Pericardium fibroblast (primary cell): ENCODE data around the gene ZNF268. TPM values are rescaled to one million over a fixed set of nuclear protein-coding genes. Genes with fewer than 3 reads are reported as not detected.

Source experiments
- total RNA-seq: library from RNA; depleted of rRNA; stranded (reverse); fragments of >200 nt; gene quantifications from 2 replicates; pipeline ENCODE4 v1.2.3, GENCODE V29; 2015

Gene ZNF268
- 7.7 and 23.0 TPM in 2 replicates for total RNA-seq

DNA sequence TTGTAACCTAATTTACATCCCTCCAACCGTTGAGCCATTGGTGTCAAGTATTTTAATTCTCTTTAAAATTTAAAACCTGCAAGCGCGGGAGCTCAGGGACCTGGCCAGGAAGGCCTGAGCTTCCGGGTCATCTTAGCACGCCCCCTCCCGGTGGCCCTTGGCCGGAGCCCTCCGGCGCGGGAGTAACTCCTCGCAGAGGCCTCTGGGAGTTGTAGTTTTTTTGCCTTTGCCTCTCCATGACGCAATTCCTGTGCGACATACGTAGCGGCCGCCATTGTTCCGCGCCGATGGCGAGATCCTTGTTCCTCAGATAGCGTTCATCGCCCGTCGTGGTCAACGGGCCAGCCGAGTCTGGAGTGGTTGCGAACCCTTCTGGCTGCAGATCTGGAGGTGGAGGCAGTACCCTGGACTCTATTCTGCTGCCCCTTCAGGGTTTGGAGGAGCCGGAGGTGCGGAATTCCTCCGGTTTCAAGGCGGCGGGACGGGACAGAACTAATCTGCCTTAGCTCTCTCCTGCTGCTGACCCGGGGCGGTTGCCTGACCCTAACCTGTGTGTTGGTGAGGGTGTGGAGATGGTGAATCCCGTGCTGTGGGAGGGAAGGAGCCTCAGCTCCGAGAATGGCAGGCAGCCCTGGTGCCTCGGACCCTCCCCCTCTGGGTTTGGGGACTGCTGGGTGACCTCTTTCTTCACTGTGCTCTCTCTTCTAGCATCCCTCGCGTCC, at the start of gene ZNF268:
Gene ZNF268, plus strand, starts transcription at position 258 of the 722 bp plus-strand sequence. CDS start 503 bp downstream, outside the sequence.

DNA sequence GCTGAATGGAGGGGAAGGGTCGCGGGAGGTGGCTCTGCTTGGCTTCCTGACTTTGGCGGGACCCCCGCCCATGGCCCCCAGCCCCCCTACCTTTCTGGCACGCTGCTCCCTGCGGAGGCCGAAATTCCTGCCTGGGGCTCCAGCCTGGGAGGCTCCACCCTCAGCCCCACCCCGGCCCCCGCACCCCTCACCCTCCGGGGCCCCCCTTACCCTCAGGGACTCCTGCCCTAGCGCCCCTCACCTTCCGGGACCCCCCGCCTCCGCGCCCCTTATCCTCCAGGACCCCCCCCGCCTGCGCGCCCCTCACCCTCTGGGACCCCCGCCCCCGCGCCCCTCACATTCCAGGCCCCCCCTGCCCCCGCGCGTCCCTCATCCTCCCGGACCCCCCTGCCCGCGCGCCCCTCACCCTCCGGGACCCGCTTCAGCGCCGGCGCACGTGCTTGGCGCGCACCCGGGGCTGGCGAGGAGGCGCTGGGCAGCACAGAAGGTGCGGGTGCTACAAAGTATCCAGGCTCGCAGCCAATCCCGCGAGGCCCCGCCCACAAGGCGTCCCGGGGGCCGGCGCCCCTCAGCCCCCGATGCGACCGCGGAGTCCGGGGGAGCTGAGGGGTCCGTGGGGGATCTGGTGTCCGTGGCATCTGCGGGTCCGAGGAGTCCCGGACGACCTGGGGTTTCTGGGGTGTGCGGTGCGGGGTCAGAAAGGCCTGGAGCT, 54.3 kb downstream of the ZNF268 start, which contains the start of gene ANHX:
Gene ANHX, minus strand, starts transcription at position 477 of the 712 bp plus-strand sequence. CDS start 1,521 bp downstream, outside the sequence.

Other genes starting within 250 kb of the ZNF268 start
- gene ZNF605, start 225.2 kb upstream of the ZNF268 start, total RNA-seq = 3.7 and 10.0 TPM in 2 replicates
- 1.9 and 2.1 TPM in 2 replicates for gene ZNF26, start 195.1 kb upstream of the ZNF268 start, total RNA-seq
- gene ZNF84, start 144.0 kb upstream of the ZNF268 start, total RNA-seq = 10.0 and 16.0 TPM in 2 replicates
- 7.5 and 17.2 TPM in 2 replicates for gene ZNF140, start 100.6 kb upstream of the ZNF268 start, total RNA-seq
- 0.23 and 0.60 TPM in 2 replicates for gene ZNF891, start 51.2 kb upstream of the ZNF268 start, total RNA-seq
- 3.7 and 4.3 TPM in 2 replicates for gene ZNF10, start 50.9 kb upstream of the ZNF268 start, total RNA-seq
- not detected in 2 replicates for gene ANHX, start 54.4 kb downstream of the ZNF268 start, total RNA-seq